Measurements from ENCODE around the gene ERF. TPM values are rescaled to one million over a fixed set of nuclear protein-coding genes. Genes with fewer than 3 reads are reported as not detected.

ERF gene
- total and polyA plus RNA-seq, 10 of the 15 experiments (the other 5 are each of a cell fraction or from before 2014, with no cell fraction given) = 0.02 to 51.8 (median 14.4) TPM

GRCh38 chr19:42216653-42217519 lies 38.0 kb downstream of the ERF start:
- peak overlapping the region; percentile 24 for H2AFZ ChIP-seq (ENCODE audit: control insufficient read depth, low read depth, low read length)
- peak overlapping the region; percentile 85 for H3K4me2 ChIP-seq (ENCODE audit: control insufficient read depth, insufficient read depth)
- no peak for FAIRE-seq
- no peak for DNase-seq (ENCODE audit: low read depth, low spot score)
- ChIA-PET CTCF (interaction anchor here (0.6 to 1.7 kb wide), 7 partner anchors 9 to 203 kb away, joined by 3 to 5 read pairs (median 3); no protein-coding TSS in a partner anchor), POLR2A (interaction anchor here (1.0 to 4.4 kb wide), 8 partner anchors 15 to 358 kb away, joined by 3 to 22 read pairs (median 4); partner anchors contain the start of gene GSK3A), SMC1A (ENCODE audit: uncharacterized antibody, unreplicated experiment) (interaction anchor here (0.6 to 4.6 kb wide), 5 partner anchors 14 to 84 kb away, joined by 3 to 19 read pairs (median 5); partner anchors contain the start of gene POU2F2), RAD21 (ENCODE audit: unreplicated experiment) (interaction anchor here (0.9 to 3.5 kb wide), 4 partner anchors 16 to 88 kb away, joined by 3 to 23 read pairs (median 4); partner anchors contain the start of gene GSK3A)
- intact Hi-C loops (cut with micrococcal nuclease; ENCODE audit: unreplicated experiment) (loop anchor here (2.0 kb wide), 1 partner anchor 16 kb away; no protein-coding TSS in a partner anchor), in situ Hi-C loops (cut with MboI) (no loop called here)
- H3K4me1 ChIP-seq (ENCODE audit: control insufficient read depth, insufficient read depth, low read length) = peaks cover 18% of the 10 kb centered on the region
- no peaks in the 10 kb centered on the region for H3K27me3 ChIP-seq (replicated peaks in 1 of 2; ENCODE audit: control insufficient read depth in 2 of 2, insufficient read depth in 2 of 2, low read length in 1 of 2)
- H3K9ac ChIP-seq (ENCODE audit: control insufficient read depth, insufficient read depth, low read length) = peak overlapping the region; percentile 71
- H3K36me3 ChIP-seq (ENCODE audit: control insufficient read depth in 2 of 2, insufficient read depth in 2 of 2, low read length in 1 of 2) = peaks cover 0 to 8% of the 10 kb centered on the region in 2 experiments; a peak in 2 of 4 replicates
- peak overlapping the region; percentile 63 for H3K27ac ChIP-seq (ENCODE audit: control insufficient read depth, insufficient read depth)
- no peaks in the 10 kb centered on the region for H4K20me1 ChIP-seq (ENCODE audit: control insufficient read depth, insufficient read depth)
- H3K9me3 ChIP-seq (replicated peaks; ENCODE audit: control insufficient read depth, insufficient read depth, low read length) = no peaks in the 10 kb centered on the region
- peak overlapping the region; percentile 94 for H3K4me3 ChIP-seq
- H3K79me2 ChIP-seq (ENCODE audit: control insufficient read depth, insufficient read depth, low read length) = peaks cover 53% of the 10 kb centered on the region
- WGBS (ENCODE audit: insufficient coverage, insufficient replicate concordance, low lambda C conversion rate, missing lambda C conversion rate) = 2% methylated on average over 67 of the region's 79 CpGs
- no TSS peak for BruUV-seq (replicated peaks)
- peak; percentile 13 for ATAC-seq
- no peak for TF ChIP-seq EZH2 (IDR thresholded peaks at IDR 0.05; ENCODE audit: borderline replicate concordance, control insufficient read depth, low read depth, low read length)
- TF ChIP-seq HDAC6 (IDR thresholded peaks at IDR 0.05; ENCODE audit: unreplicated experiment) = no peak
- TF ChIP-seq SIN3A (IDR thresholded peaks at IDR 0.05; ENCODE audit: low read depth, low read length) = peak; percentile 32; the same call in 1 of the 2 replicates
- peak; percentile 11; the same call in 1 of the 2 replicates for TF ChIP-seq DPF2 (IDR thresholded peaks at IDR 0.05)
- TF ChIP-seq, protein P1, sequence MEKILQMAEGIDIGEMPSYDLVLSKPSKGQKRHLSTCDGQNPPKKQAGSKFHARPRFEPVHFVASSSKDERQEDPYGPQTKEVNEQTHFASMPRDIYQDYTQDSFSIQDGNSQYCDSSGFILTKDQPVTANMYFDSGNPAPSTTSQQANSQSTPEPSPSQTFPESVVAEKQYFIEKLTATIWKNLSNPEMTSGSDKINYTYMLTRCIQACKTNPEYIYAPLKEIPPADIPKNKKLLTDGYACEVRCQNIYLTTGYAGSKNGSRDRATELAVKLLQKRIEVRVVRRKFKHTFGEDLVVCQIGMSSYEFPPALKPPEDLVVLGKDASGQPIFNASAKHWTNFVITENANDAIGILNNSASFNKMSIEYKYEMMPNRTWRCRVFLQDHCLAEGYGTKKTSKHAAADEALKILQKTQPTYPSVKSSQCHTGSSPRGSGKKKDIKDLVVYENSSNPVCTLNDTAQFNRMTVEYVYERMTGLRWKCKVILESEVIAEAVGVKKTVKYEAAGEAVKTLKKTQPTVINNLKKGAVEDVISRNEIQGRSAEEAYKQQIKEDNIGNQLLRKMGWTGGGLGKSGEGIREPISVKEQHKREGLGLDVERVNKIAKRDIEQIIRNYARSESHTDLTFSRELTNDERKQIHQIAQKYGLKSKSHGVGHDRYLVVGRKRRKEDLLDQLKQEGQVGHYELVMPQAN (conservative IDR thresholded peaks at IDR 0.05) = peak; percentile 89
- peak; percentile 16; the same call in 1 of the 2 replicates for TF ChIP-seq POLR2A (IDR thresholded peaks at IDR 0.05; ENCODE audit: low read depth, low read length)
- TF ChIP-seq NR2F1 (conservative IDR thresholded peaks at IDR 0.05) = peak; percentile 51
- TF ChIP-seq SIX5 (IDR thresholded peaks at IDR 0.05; ENCODE audit: low read depth, low read length, severe bottlenecking) = no peak
- 0 out of 2 replicates have a peak, but pooled peaks have one; percentile 6 for TF ChIP-seq BACH1 (IDR thresholded peaks at IDR 0.05; ENCODE audit: borderline replicate concordance)
- no peak for TF ChIP-seq YY1 (IDR thresholded peaks at IDR 0.05; ENCODE audit: low read depth, low read length)
- TF ChIP-seq FOXK2 (IDR thresholded peaks at IDR 0.05) = peak; percentile 90
- peak; percentile 67 for TF ChIP-seq ATF7 (IDR thresholded peaks at IDR 0.05; ENCODE audit: low read depth)
- TF ChIP-seq KLF5 (IDR thresholded peaks at IDR 0.05; ENCODE audit: partially characterized antibody) = no peak
- TF ChIP-seq CHD1 (IDR thresholded peaks at IDR 0.05; ENCODE audit: low read depth, low read length) = peak; percentile 85; the same call in 1 of the 2 replicates
- TF ChIP-seq ESRRA (IDR thresholded peaks at IDR 0.05; ENCODE audit: low read length) = no peak
- TF ChIP-seq EGR1 (IDR thresholded peaks at IDR 0.05; ENCODE audit: borderline replicate concordance in 1 of 2, low read depth in 2 of 2, low read length in 2 of 2) = 0 out of 3 replicates have a peak, but pooled peaks of 1 of the 2 experiments have one; percentile 7
- TF ChIP-seq, protein P2, sequence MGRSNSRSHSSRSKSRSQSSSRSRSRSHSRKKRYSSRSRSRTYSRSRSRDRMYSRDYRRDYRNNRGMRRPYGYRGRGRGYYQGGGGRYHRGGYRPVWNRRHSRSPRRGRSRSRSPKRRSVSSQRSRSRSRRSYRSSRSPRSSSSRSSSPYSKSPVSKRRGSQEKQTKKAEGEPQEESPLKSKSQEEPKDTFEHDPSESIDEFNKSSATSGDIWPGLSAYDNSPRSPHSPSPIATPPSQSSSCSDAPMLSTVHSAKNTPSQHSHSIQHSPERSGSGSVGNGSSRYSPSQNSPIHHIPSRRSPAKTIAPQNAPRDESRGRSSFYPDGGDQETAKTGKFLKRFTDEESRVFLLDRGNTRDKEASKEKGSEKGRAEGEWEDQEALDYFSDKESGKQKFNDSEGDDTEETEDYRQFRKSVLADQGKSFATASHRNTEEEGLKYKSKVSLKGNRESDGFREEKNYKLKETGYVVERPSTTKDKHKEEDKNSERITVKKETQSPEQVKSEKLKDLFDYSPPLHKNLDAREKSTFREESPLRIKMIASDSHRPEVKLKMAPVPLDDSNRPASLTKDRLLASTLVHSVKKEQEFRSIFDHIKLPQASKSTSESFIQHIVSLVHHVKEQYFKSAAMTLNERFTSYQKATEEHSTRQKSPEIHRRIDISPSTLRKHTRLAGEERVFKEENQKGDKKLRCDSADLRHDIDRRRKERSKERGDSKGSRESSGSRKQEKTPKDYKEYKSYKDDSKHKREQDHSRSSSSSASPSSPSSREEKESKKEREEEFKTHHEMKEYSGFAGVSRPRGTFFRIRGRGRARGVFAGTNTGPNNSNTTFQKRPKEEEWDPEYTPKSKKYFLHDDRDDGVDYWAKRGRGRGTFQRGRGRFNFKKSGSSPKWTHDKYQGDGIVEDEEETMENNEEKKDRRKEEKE (IDR thresholded peaks at IDR 0.05) = peak; percentile 80; the same call in 1 of the 2 replicates
